GM12865 (cell line): ENCODE results near the gene STX18.

ENCODE experiments used
- DNase-seq: peaks from one replicate; pipeline ENCODE4 v3.0.0; 2010; ENCODE audit warnings: low read depth
- H3K4me3 ChIP-seq: 2 replicates; pipeline ENCODE4 v1.5.1; 2011; ENCODE audit warnings: mild to moderate bottlenecking, low read depth, low read length, control low read depth
- TF ChIP-seq, protein P1 (sequence below): IDR thresholded peaks from 2 replicates; pipeline ENCODE4 v1.5.1; 2011; ENCODE audit warnings: low read length, control low read depth, low read depth, inconsistent platforms; ENCODE audit not compliant: insufficient read depth; ENCODE audit errors: missing control alignments

STX18 gene

DNA sequence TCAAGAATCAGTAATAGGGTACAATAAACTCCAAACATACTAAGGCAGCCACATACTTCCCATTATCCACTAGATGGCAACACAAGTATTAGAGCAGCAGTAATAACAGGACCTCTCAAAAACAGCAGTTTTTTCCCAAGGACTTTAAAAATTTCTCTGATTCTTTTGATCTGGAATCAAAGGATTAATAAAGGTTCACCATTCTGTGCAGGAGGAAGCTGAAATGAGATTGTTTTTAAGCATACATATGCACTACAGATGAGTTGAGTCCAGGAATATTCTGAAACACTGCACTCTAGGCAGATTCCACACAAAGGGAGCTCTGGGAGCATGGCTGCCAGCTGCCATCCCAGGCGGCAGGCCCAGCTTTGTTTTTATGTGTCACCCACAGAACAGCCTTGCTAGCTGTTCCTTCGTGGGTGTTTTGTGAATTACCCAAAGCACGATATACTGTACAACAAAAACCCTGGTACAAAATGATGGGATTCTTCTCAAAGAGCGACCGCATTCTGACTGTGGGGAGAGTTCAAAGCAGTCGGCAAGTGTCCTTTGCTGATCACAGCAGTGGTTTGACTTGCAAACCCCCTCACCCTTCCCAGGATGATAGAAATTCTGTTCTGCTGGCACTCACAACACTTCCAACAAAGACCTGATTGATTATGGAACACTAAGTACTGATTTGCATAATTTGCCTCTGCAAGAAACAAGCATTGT lies 61.0 kb downstream of the STX18 start:
- TF ChIP-seq, protein P1, sequence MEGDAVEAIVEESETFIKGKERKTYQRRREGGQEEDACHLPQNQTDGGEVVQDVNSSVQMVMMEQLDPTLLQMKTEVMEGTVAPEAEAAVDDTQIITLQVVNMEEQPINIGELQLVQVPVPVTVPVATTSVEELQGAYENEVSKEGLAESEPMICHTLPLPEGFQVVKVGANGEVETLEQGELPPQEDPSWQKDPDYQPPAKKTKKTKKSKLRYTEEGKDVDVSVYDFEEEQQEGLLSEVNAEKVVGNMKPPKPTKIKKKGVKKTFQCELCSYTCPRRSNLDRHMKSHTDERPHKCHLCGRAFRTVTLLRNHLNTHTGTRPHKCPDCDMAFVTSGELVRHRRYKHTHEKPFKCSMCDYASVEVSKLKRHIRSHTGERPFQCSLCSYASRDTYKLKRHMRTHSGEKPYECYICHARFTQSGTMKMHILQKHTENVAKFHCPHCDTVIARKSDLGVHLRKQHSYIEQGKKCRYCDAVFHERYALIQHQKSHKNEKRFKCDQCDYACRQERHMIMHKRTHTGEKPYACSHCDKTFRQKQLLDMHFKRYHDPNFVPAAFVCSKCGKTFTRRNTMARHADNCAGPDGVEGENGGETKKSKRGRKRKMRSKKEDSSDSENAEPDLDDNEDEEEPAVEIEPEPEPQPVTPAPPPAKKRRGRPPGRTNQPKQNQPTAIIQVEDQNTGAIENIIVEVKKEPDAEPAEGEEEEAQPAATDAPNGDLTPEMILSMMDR: peak; percentile 10

DNA sequence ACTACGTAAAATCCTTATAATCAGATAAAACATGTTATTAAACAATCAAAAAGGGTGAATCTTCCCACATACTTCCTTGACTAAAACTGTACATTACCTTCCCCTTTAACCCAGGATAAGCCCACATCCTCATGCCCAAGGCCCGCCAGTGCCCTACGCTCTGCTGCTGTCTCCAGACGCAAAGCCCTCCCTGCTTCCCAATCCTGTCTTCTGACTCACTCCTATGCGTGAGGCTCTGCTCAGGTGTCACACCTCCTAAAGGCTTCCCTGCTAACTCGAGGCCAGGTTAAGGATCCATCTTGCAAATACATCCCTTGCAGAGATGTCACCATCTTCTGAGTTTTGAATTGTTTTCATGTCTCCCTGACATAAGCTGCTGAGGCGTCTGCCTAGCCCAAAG lies 61.6 kb downstream of the STX18 start:
- no peak for DNase-seq
- no peak overlapping the region for H3K4me3 ChIP-seq
- TF ChIP-seq, protein P1: no peak

More for the DNA sequence above, 61.0 kb downstream of the STX18 start:
- no peak for DNase-seq
- no peak overlapping the region for H3K4me3 ChIP-seq

DNA sequence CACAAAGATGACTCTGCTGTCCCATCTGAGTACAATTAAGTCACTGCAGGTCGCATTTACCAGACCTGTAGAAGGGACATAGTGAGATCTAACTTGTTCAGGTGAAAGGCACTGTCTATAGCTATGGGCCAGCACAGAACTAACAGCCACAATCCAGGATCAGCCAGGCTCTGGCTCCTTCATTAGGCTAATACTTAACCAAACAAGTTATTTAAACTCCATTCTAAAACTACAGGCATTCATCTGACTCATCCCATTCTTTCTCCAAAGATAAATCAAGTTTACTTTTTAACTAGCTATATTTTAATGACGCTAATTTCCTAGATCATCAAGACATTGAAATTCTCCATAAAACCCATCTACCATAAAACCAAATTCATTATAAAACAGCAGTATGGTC lies 62.5 kb downstream of the STX18 start:
- H3K4me3 ChIP-seq: no peak overlapping the region
- no peak for DNase-seq
- TF ChIP-seq, protein P1: no peak

DNA sequence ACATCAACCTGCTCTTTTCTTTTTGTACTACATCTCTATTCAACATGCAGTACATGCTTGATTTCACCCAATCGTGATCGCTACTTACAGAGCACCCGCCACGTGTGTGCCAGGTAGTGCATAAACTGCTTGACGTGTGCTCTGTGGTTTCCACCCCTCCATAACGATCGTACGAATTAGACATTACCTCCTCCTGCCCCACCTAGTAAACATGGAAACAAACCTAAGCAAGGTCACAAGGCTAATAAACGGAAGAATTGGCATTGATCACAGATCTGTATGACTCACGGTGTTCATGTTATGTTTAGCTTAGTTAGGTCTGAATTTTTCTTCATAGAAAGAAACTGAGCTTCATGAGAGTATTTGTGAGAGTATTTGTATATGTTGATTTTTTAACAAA lies 64.1 kb downstream of the STX18 start:
- DNase-seq: no peak
- TF ChIP-seq, protein P1: no peak
- no peak overlapping the region for H3K4me3 ChIP-seq

DNA sequence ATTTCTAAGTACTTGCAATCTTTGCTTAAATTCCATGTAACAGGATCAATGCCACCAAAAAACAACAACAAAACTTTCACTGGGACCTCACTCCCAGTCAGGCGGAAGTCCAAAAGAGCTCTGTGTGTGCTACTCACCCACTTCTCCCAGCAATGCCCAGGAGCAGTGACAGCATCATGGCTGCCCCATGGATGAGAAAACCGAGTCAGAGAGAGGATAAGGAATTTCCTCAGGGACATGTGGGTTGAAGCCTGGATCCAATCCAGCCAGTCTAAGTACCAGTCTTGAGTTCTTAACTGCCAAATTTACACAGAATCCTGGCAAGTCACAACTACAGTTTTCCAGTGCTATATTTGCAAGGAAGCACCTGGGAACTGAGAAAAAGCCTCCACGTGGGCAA lies 64.5 kb downstream of the STX18 start:
- no peak for DNase-seq
- TF ChIP-seq, protein P1: no peak
- no peak overlapping the region for H3K4me3 ChIP-seq

DNA sequence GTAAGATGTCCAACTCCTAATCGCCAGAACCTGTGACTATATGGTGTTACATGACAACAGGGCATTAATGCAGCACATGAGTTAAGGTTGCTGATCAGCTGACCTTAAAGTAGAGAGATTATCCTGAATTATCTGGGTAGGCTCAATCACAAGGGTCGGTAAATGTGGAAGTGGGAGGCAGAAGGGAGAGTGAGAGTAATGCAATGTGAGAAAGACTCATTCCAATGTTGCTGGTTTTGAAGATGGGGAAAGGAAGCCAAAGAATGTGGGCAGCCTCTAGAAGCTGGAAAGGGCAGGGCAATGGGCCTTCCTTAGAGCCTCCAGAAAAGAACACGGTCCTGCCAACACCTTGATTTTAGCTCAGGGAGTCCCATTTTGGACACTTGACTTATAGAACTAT lies 67.4 kb downstream of the STX18 start:
- DNase-seq: no peak
- TF ChIP-seq, protein P1: no peak
- no peak overlapping the region for H3K4me3 ChIP-seq
